Breast epithelium (tissue), 3 donors: ENCODE measurements around the gene ISL1.

Source experiments
- POLR2AphosphoS5 ChIP-seq, 3 donors: sonication (generic); formaldehyde crosslinking; IDR thresholded peaks; one replicate each; pipeline ENCODE4 v1.6.1; 2017; ENCODE audit warnings: antibody characterized with exemption in 3 of 3
- TF ChIP-seq, protein P1 (sequence below), 3 donors: fragments of 450-650 bp; IDR thresholded peaks; one replicate each; pipeline ENCODE4 v1.5.1; 2016 to 2017; ENCODE audit warnings: antibody characterized with exemption in 3 of 3, mild to moderate bottlenecking in 3 of 3, moderate library complexity in 3 of 3

DNA sequence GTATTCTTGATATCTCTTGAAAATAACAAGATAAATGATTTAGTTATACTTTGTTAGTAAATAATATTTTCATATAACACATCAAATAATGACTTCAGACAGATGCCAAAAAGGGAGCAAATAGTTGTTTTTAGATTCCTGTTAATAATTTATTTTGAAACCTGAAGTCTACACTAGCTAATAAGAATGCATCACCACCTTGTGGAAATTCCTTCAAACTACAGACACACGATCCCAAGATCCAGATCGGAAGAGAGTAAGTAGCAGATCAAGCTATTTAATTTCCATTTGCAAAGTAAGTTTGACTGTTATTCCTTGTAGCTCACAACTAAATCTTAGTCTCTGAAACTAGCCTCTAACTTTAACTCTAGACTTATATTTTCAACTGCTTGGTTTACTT, 35.5 kb upstream of the ISL1 start:
- TF ChIP-seq, protein P1, sequence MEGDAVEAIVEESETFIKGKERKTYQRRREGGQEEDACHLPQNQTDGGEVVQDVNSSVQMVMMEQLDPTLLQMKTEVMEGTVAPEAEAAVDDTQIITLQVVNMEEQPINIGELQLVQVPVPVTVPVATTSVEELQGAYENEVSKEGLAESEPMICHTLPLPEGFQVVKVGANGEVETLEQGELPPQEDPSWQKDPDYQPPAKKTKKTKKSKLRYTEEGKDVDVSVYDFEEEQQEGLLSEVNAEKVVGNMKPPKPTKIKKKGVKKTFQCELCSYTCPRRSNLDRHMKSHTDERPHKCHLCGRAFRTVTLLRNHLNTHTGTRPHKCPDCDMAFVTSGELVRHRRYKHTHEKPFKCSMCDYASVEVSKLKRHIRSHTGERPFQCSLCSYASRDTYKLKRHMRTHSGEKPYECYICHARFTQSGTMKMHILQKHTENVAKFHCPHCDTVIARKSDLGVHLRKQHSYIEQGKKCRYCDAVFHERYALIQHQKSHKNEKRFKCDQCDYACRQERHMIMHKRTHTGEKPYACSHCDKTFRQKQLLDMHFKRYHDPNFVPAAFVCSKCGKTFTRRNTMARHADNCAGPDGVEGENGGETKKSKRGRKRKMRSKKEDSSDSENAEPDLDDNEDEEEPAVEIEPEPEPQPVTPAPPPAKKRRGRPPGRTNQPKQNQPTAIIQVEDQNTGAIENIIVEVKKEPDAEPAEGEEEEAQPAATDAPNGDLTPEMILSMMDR (IDR thresholded peaks at IDR 0.05): no peak
- no peak for TF ChIP-seq POLR2AphosphoS5 (IDR thresholded peaks at IDR 0.05)
